ENCODE measurements around the gene SHFL.

DNA sequence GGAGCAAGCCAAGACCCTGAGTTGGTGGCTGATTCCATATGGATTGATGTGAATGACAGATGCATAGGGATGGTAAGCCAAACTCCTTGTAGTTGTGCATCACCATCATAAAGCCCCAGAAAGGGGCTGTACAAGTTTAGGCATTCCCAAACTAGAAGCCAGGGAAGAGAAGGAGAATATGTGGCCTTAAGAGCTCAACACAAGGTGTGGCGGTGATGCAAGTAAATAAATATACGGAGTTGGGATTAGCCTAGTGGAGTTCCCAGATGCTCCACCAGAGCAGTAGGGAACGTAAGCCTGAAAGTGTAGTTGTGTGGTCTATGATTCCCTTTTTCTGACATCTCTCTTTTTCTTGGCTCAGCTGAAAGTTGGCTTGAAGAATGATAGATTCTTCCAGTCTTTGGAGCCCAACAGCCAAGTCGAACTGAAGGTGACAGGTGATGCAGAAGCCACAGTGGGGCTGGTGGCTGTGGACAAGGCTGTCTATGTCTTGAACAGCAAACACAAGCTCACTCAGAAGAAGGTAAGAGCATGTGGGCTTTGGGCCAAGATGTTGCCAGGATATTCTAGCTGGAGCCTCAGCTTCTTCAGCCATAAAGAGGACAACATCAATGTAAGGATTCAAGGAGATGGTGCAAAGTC lies 42.7 kb upstream of the SHFL start:
- no peak for TF ChIP-seq ZNF791 (tag by site-specific recombination; IDR thresholded peaks at IDR 0.05)
- TF ChIP-seq, protein P1, sequence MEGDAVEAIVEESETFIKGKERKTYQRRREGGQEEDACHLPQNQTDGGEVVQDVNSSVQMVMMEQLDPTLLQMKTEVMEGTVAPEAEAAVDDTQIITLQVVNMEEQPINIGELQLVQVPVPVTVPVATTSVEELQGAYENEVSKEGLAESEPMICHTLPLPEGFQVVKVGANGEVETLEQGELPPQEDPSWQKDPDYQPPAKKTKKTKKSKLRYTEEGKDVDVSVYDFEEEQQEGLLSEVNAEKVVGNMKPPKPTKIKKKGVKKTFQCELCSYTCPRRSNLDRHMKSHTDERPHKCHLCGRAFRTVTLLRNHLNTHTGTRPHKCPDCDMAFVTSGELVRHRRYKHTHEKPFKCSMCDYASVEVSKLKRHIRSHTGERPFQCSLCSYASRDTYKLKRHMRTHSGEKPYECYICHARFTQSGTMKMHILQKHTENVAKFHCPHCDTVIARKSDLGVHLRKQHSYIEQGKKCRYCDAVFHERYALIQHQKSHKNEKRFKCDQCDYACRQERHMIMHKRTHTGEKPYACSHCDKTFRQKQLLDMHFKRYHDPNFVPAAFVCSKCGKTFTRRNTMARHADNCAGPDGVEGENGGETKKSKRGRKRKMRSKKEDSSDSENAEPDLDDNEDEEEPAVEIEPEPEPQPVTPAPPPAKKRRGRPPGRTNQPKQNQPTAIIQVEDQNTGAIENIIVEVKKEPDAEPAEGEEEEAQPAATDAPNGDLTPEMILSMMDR (tag by site-specific recombination; IDR thresholded peaks at IDR 0.05): no peak
- no peak for TF ChIP-seq ZNF274 (IDR thresholded peaks at IDR 0.05; ENCODE audit: low read length)
- TF ChIP-seq ZNF274 (tag by site-specific recombination; IDR thresholded peaks at IDR 0.05; ENCODE audit: borderline replicate concordance): no peak
- TF ChIP-seq REPIN1 (tag by site-specific recombination; IDR thresholded peaks at IDR 0.05; ENCODE audit: low read depth): no peak
- TF ChIP-seq, protein P2, sequence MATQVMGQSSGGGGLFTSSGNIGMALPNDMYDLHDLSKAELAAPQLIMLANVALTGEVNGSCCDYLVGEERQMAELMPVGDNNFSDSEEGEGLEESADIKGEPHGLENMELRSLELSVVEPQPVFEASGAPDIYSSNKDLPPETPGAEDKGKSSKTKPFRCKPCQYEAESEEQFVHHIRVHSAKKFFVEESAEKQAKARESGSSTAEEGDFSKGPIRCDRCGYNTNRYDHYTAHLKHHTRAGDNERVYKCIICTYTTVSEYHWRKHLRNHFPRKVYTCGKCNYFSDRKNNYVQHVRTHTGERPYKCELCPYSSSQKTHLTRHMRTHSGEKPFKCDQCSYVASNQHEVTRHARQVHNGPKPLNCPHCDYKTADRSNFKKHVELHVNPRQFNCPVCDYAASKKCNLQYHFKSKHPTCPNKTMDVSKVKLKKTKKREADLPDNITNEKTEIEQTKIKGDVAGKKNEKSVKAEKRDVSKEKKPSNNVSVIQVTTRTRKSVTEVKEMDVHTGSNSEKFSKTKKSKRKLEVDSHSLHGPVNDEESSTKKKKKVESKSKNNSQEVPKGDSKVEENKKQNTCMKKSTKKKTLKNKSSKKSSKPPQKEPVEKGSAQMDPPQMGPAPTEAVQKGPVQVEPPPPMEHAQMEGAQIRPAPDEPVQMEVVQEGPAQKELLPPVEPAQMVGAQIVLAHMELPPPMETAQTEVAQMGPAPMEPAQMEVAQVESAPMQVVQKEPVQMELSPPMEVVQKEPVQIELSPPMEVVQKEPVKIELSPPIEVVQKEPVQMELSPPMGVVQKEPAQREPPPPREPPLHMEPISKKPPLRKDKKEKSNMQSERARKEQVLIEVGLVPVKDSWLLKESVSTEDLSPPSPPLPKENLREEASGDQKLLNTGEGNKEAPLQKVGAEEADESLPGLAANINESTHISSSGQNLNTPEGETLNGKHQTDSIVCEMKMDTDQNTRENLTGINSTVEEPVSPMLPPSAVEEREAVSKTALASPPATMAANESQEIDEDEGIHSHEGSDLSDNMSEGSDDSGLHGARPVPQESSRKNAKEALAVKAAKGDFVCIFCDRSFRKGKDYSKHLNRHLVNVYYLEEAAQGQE (tag by site-specific recombination; IDR thresholded peaks at IDR 0.05): no peak
- TF ChIP-seq ZNF792 (tag by site-specific recombination; IDR thresholded peaks at IDR 0.05): no peak
- no peak for TF ChIP-seq ZNF677 (tag by site-specific recombination; IDR thresholded peaks at IDR 0.05)
- TF ChIP-seq ZNF660 (tag by site-specific recombination; IDR thresholded peaks at IDR 0.05): no peak

All from HEK293 (cell line).